Fibroblast of pulmonary artery (primary cell): ENCODE measurements around the gene WSCD1.

ENCODE experiments used
- DNase-seq: peaks from one replicate; pipeline ENCODE4 v3.0.0-alpha.2; 2010; ENCODE audit warnings: low read depth
- H3K4me3 ChIP-seq: replicated peaks from 2 replicates; pipeline ENCODE4 v1.5.1; 2011; ENCODE audit warnings: low read depth, mild to moderate bottlenecking, control low read depth, low read length, moderate library complexity
- TF ChIP-seq, protein P1 (sequence below): IDR thresholded peaks from 2 replicates; pipeline ENCODE4 v1.5.1; 2011; ENCODE audit warnings: mild to moderate bottlenecking, control low read depth, low read length, inconsistent platforms; ENCODE audit errors: missing control alignments

WSCD1 gene

DNA sequence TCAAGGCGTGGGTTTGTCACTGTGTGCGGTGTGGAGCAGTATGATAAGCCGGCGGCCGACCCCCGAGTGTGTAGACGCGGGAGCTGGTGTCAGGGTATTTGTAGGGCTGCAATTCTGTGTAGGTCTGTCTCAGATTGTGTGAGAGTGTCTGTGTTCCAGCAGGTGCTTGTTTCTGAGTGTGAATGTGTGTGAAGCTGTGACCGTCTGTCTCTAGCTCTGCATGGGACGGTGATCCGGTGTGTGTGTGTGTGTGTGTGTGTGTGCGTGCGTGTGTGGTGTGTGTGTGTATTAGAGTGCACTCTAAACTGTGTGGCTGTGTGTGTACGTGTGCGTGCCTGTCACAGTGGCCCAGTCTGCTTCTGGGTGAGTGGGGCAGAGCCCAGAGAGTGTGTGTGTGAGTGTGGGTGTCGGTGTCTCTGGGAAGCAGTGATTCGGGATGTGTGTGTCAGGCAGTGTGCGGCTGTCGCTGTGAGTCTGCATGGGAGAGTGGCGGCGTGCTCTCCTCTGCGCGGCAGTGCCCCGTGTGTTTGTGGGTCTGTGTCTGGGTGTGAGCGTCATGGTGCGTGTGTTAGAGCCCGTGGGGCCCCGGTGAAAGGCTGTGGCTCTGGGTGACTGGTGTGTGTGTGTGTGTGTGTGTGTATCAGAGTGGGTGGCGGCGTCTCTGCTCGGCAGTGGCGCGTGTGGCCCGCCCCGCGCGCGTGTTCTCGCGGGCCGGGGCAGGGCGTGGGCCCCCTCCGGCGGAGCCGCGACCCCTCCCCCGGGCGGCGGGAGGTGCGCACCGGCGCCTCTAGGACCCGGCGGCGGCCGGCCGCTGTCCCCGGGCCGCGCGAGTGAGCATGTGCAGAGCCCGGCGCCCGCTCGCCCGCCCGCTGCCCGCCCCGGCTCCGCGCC is at the start of gene WSCD1:
Gene WSCD1, plus strand, starts transcription at position 841 of the 891 bp plus-strand sequence. CDS start 10,280 bp downstream, outside the sequence.
- TF ChIP-seq, protein P1, sequence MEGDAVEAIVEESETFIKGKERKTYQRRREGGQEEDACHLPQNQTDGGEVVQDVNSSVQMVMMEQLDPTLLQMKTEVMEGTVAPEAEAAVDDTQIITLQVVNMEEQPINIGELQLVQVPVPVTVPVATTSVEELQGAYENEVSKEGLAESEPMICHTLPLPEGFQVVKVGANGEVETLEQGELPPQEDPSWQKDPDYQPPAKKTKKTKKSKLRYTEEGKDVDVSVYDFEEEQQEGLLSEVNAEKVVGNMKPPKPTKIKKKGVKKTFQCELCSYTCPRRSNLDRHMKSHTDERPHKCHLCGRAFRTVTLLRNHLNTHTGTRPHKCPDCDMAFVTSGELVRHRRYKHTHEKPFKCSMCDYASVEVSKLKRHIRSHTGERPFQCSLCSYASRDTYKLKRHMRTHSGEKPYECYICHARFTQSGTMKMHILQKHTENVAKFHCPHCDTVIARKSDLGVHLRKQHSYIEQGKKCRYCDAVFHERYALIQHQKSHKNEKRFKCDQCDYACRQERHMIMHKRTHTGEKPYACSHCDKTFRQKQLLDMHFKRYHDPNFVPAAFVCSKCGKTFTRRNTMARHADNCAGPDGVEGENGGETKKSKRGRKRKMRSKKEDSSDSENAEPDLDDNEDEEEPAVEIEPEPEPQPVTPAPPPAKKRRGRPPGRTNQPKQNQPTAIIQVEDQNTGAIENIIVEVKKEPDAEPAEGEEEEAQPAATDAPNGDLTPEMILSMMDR: no peak
- no peak for DNase-seq
- H3K4me3 ChIP-seq: no peak within 1 kb of the TSS

GRCh38 chr17:6021011-6021400 is 49.2 kb upstream of the WSCD1 start:
- H3K4me3 ChIP-seq: no peak overlapping the region
- TF ChIP-seq, protein P1: no peak
- no peak for DNase-seq

DNA sequence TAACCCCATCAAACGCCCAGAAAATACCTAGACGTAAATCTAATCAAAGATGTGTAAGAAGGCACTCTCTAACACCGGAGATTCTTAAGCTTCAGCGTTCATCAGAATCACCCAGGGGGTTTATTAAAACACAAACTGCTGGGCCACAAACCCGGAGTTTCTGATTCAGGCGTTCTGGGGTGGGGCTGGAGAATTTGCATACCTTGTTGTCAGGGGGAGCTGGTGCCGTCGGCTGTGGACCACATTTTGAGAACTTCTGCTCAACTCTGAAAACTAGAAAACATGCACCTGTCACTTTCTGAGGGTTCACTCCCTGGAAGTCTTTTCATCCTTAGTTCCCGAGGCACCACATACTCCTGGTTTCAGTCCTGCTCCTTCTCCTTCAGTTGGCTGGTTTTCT is 48.6 kb upstream of the WSCD1 start:
- TF ChIP-seq, protein P1: no peak
- H3K4me3 ChIP-seq: no peak overlapping the region
- DNase-seq: no peak

- TF ChIP-seq, protein P1: no peak
These were observed 46.9 kb upstream of the WSCD1 start for GRCh38 chr17:6023036-6023831.

DNA sequence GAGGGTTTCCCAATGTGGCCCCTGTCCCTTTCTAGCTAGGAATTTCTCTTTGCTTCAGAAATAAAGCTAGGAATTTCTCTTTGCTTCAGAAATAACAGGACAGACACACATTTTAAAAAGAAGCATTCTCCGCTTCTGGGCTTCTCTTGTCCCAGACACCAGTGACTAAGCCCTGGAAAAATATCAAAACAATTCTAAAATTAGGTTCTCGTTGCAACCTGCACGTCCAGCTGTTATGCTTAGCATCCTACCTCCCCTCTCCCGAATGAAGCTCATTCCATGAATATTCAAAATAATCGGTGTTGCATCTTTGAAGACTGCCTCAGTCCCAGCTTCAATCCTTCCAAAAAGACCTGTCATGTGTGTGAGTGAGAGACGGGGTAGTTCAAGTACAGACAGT is 45.6 kb upstream of the WSCD1 start:
- TF ChIP-seq, protein P1: no peak
- no peak for DNase-seq
- H3K4me3 ChIP-seq: no peak overlapping the region

More at GRCh38 chr17:6023036-6023831, 46.9 kb upstream of the WSCD1 start:
- DNase-seq: no peak
- no peak overlapping the region for H3K4me3 ChIP-seq

- no peak for DNase-seq
- no peak overlapping the region for H3K4me3 ChIP-seq
- TF ChIP-seq, protein P1: no peak
These were observed 42.7 kb upstream of the WSCD1 start for GRCh38 chr17:6027342-6028024.
